ENCODE results near the gene USP4. TPM values are rescaled to one million over a fixed set of nuclear protein-coding genes. Genes with fewer than 3 reads are reported as not detected.
A peak's percentile ranks its signal among the peaks of the same experiment; 100 is the strongest.

The USP4 gene
- total and polyA plus RNA-seq, 2 of the 8 experiments (the other 6 are each of a cell fraction or from before 2014, with no cell fraction given), result 16.0 to 27.8 TPM

DNA sequence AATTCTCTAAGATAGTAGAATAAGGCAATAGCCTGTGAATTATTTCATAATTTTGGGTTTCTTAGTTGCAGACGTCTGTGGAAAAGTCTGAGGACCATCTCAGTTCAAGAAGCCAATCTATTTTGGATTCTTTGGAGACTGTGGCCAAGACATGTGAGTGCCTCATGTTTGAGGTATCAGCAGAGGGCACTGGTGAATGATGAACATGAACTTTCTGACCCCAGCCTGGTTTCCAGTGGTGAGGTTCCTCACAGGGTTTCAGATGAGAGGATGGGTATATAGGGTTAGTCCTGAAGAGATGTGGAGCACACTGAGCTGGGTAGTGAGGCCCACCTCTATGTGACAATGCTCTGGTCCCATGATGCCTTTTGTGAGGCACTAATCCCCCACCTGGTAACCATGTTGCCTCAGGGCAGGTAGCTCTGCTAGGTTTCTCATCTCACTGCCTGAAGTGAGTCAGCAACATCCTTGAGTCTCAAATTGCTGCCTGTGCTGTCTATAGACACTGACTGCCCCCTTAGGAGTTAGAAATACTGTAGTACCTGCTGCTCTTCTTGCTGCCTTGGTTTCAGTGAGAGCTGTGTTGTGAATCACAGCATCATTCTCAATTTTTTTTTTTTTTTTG, 95.2 kb downstream of the USP4 start:
- no peaks in the 10 kb centered on the region for H3K79me2 ChIP-seq (ENCODE audit: control insufficient read depth in 1 of 2, insufficient read depth in 2 of 2, low read length in 2 of 2)
- TF ChIP-seq RAD21 (IDR thresholded peaks at IDR 0.05 in 1 of 2, conservative IDR thresholded peaks at IDR 0.05 in 1 of 2; ENCODE audit: low read depth in 2 of 2, low read length in 2 of 2), result peak in 1 of 2 experiments; percentile 19; a peak in 1 of 4 replicates
- TF ChIP-seq SIX5 (IDR thresholded peaks at IDR 0.05; ENCODE audit: low read depth, low read length), result no peak
- TF ChIP-seq EGR1 (IDR thresholded peaks at IDR 0.05; ENCODE audit: borderline replicate concordance, low read depth, low read length), result no peak
- no peak overlapping the region for H2BK15ac ChIP-seq (ENCODE audit: low read length)
- H3K18ac ChIP-seq (ENCODE audit: extremely low read depth, low read length), result no peak overlapping the region
- POLR2A ChIA-PET (ENCODE audit: partially characterized antibody), result interaction anchor here (1.3 kb wide), 1 partner anchor 71 kb away, joined by 3 read pairs; no protein-coding TSS in a partner anchor
- H3K27ac ChIP-seq (ENCODE audit: low read depth, low read length), result no peak overlapping the region
- H3K27me3 ChIP-seq (replicated peaks in 1 of 4; ENCODE audit: control insufficient read depth in 3 of 4, extremely low read depth in 1 of 4, insufficient read depth in 3 of 4, low read length in 3 of 4), result no peaks in the 10 kb centered on the region
- H2BK120ac ChIP-seq (replicated peaks; ENCODE audit: low read depth, low read length), result no peak overlapping the region
- H2AK5ac ChIP-seq (ENCODE audit: low read depth, low read length), result no peak overlapping the region
- no peaks in the 10 kb centered on the region for H3K79me1 ChIP-seq (ENCODE audit: low read depth, low read length)
- H3K9me3 ChIP-seq (ENCODE audit: insufficient read depth in 2 of 2, low read depth in 1 of 2, low read length in 1 of 2), result no peaks in the 10 kb centered on the region
- no peaks in the 10 kb centered on the region for H3K4me1 ChIP-seq (replicated peaks in 1 of 4; ENCODE audit: control insufficient read depth in 3 of 4, insufficient read depth in 4 of 4, low read length in 3 of 4)
- no peak overlapping the region for H2BK20ac ChIP-seq (ENCODE audit: low read length)
- no peak overlapping the region for H3K23ac ChIP-seq (ENCODE audit: insufficient read length)
- H3K9ac ChIP-seq (replicated peaks in 1 of 4; ENCODE audit: extremely low read depth in 1 of 4, low read depth in 3 of 4, low read length in 3 of 4), result no peak overlapping the region
- DNase-seq (ENCODE audit: low read depth in 1 of 2, low spot score in 2 of 2) (no peak), FAIRE-seq (no peak)
- no peaks in the 10 kb centered on the region for H4K20me1 ChIP-seq (replicated peaks in 1 of 2; ENCODE audit: control insufficient read depth in 1 of 2, insufficient read depth in 2 of 2, low read length in 2 of 2)
- no peak overlapping the region for H4K5ac ChIP-seq (ENCODE audit: insufficient read length, low read depth, low read length)
- no peak overlapping the region for H3K56ac ChIP-seq (replicated peaks; ENCODE audit: insufficient read length, low read depth, low read length)
- peak overlapping the region; percentile 99 for H2AFZ ChIP-seq (ENCODE audit: low read length)
- CTCF ChIA-PET (ENCODE audit: partially characterized antibody), result interaction anchor here (0.6 kb wide), 1 partner anchor 22 kb away, joined by 3 read pairs; no protein-coding TSS in a partner anchor
- H4K8ac ChIP-seq (ENCODE audit: extremely low read depth, insufficient read depth, low read length), result no peak overlapping the region
- no peaks in the 10 kb centered on the region for H3K36me3 ChIP-seq (ENCODE audit: control insufficient read depth in 2 of 4, insufficient read depth in 4 of 4, low read length in 3 of 4)
- H3K4me2 ChIP-seq (ENCODE audit: insufficient read depth in 1 of 2, low read depth in 2 of 2, low read length in 2 of 2), result no peak overlapping the region
- no peak overlapping the region for H3K4me3 ChIP-seq (ENCODE audit: extremely low read depth in 1 of 4, insufficient read depth in 2 of 4, low read depth in 3 of 4, low read length in 4 of 4)
- whole genome bisulfite sequencing, 2 experiments (ENCODE audit: extremely low coverage in 1 of 2, insufficient coverage in 1 of 2, insufficient read length in 1 of 2, insufficient replicate concordance in 2 of 2, low coverage in 1 of 2, low lambda C conversion rate in 2 of 2, missing lambda C conversion rate in 1 of 2), result 68% methylated on average over 1 of the region's 1 CpG; no CpG with 5 or more reads in 1 of the 2 experiments
- no peak overlapping the region for H2BK12ac ChIP-seq (ENCODE audit: low read depth, low read length)
- no peak overlapping the region for H2BK5ac ChIP-seq (ENCODE audit: low read depth, low read length)
- H4K91ac ChIP-seq (replicated peaks; ENCODE audit: insufficient read length, low read length), result peak overlapping the region; percentile 52
- H3K4ac ChIP-seq (replicated peaks; ENCODE audit: insufficient read length, low read depth, low read length), result no peak overlapping the region
- no peaks in the 10 kb centered on the region; the same call in 1 of the 2 replicates for H3K23me2 ChIP-seq (ENCODE audit: low read depth, low read length)
- no peak overlapping the region for H3K14ac ChIP-seq (ENCODE audit: insufficient read length)
